Mononuclear cell (primary cell): ENCODE measurements around the gene GPC3. TPM values are rescaled to one million over a fixed set of nuclear protein-coding genes. Genes with fewer than 3 reads are reported as not detected.
"Not testable (repeated sequence)": the region's sequence is repeated elsewhere in the genome, so short reads cannot be mapped to it uniquely, and the experiment has no call there.

ENCODE experiments used
- H3K27me3 ChIP-seq: 2 replicates; pipeline ENCODE4 v1.6.0; 2011; ENCODE audit warnings: low read length, control low read depth; ENCODE audit not compliant: insufficient read depth
- H3K4me1 ChIP-seq: 2 replicates; pipeline ENCODE4 v1.5.1; 2011; ENCODE audit warnings: mild to moderate bottlenecking, low read length, control low read depth; ENCODE audit not compliant: insufficient read depth
- H3K4me3 ChIP-seq: 2 replicates; pipeline ENCODE4 v1.5.1; 2011; ENCODE audit warnings: mild to moderate bottlenecking, low read length, moderate library complexity
- H3K9me3 ChIP-seq: 2 replicates; pipeline ENCODE4 v1.5.1; 2011; ENCODE audit warnings: low read depth, mild to moderate bottlenecking, control low read depth, low read length
- total RNA-seq: library from RNA; depleted of rRNA; stranded (reverse); fragments of >200 nt; gene quantifications from one replicate; pipeline ENCODE4 v1.2.3, GENCODE V29; 2012

Gene GPC3
- total RNA-seq, 1 donor: 0.31 TPM

DNA sequence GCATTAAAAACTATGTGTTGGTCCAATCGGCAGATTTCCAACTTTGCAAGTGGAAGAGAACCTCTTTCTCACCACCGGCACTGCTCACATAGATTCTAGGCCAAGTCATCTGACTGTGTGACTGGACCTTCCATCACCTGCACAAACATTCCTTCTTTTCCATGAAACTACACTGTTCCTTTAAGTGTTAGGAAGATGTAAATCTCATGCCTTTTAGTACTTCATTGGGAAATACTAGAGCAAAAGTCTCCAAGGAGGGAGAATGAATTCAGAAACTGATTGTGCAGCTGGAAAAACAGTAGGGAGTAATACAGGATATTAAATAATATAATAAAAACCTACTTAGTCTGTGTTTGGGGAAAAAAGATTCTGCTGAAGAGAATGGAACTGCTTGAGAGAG, 238.2 kb downstream of the GPC3 start:
- Histone ChIP-seq H3K4me3 (no peak overlapping the region), H3K27me3 (no peaks in the 10 kb centered on the region), H3K4me1 (no peaks in the 10 kb centered on the region), H3K9me3 (no peaks in the 10 kb centered on the region)

DNA sequence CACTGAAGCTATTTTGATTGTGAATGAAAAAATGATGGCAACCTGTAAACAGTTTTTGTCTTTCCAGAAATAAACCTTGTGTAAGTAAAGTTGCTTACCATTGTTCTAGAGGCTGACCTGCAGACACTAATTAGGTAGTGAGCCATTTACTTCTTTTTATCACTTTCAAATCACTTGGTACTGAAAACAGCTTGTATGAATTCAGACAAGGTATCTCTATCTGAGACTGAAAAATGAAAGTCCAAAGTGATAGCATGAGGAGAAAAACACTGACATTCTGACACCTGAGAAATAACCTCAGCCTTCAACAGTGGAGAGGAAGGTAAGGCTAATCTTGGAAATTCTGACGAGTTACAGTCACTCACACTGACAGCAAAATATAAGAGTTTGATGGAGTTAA, 238.8 kb downstream of the GPC3 start:
- H3K27me3 ChIP-seq: no peaks in the 10 kb centered on the region
- no peaks in the 10 kb centered on the region for H3K4me1 ChIP-seq
- no peaks in the 10 kb centered on the region for H3K9me3 ChIP-seq
- H3K4me3 ChIP-seq: no peak overlapping the region

DNA sequence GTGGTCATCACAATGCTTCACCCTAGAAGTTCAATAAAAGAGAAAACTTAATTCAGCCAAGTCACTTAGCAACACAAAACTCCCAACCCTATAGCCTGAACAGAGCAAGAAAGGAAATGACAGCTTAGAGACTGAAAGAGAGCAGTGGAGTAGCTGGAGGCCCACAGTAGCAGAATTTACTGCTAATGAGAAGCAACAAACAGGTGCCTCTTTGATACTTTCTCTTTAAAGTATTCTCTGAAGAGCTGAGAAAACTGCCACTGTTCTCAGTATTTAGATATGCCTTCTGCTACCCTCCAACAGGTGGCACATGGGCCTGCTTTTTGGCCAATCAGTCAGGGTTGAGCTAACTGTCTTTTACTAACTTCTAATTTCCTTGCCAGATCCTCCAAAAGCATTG, 240.0 kb downstream of the GPC3 start:
- Histone ChIP-seq H3K4me1 (no peaks in the 10 kb centered on the region), H3K9me3 (no peaks in the 10 kb centered on the region), H3K4me3 (no peak overlapping the region)

DNA sequence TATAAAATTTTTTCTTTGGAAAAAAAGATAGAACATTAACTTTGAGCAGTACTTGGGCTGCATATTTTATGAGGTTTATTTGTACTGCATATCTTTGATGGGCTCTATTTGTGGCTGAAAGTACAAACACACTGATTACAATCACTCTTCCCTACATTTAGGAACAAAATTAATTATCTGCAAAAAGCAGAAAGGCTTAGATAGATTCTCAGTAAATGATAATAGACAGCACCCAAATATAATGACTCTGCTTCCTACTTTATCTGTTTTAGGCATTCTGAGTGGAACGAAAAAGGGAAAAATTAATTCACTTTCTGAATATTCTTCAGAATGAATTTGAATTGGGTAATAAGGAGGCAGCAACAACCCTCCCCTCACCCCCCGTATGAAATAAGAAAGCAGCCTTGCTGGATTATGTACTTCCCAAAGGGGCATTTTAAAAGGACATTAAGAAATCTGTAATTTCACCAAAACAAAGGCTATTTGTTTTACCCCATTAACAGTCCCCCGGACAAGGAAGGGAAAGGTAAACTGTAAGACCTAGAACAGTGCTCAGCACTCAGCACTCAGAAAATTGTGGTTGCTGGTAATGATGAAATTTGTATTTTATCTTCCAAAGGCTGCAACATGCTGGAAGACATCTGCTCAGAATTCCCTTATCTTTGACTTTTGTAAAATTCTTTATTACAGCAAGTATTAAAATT, 242.6 kb downstream of the GPC3 start:
- no peaks in the 10 kb centered on the region for H3K27me3 ChIP-seq
- no peaks in the 10 kb centered on the region for H3K9me3 ChIP-seq
- H3K4me3 ChIP-seq: no peak overlapping the region
- H3K4me1 ChIP-seq: no peaks in the 10 kb centered on the region

More for the DNA sequence above, 240.0 kb downstream of the GPC3 start:
- H3K27me3 ChIP-seq: no peaks in the 10 kb centered on the region

DNA sequence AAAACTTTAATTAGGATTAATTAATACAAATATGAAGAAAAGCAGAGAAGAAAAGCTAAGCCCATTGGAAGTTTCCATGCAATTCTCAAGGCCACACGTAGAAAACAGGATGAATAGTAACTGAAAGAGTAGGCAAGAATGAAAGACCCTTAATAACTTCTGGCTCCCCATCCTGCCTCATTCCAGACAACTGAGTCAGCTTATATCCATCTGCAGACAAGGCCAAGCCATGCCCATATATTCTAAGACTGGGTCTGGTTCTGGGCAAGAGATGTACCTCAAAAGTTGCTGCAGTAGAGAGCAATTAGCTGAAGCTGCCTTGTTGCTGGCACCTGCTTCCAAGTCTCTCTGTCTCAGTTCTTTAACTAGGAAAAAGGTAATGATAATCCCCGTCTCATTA, 244.1 kb downstream of the GPC3 start:
- no peaks in the 10 kb centered on the region for H3K9me3 ChIP-seq
- H3K27me3 ChIP-seq: no peaks in the 10 kb centered on the region
- no peaks in the 10 kb centered on the region for H3K4me1 ChIP-seq
- H3K4me3 ChIP-seq: no peak overlapping the region

DNA sequence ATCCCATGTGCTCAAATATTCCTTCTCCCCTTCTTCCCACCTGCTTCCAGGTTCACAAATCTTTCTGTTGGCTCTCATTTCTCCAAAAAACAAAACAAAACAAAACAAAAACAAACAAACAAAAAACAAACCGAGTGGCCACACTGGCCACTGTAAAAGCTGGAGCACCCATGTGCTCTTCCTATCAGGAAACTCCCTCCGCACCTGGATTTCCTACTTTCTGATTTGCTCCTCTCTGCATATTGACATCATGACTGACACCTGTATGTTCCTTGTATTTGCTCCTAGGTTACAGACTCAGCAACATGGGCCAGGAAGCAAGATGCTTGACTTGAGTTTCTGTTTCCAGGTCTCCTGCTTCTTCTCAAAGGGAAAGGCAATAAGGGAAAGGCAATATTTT, 258.8 kb downstream of the GPC3 start:
- Histone ChIP-seq H3K4me3 (no peak overlapping the region), H3K27me3 (no peaks in the 10 kb centered on the region), H3K9me3 (no peaks in the 10 kb centered on the region)

DNA sequence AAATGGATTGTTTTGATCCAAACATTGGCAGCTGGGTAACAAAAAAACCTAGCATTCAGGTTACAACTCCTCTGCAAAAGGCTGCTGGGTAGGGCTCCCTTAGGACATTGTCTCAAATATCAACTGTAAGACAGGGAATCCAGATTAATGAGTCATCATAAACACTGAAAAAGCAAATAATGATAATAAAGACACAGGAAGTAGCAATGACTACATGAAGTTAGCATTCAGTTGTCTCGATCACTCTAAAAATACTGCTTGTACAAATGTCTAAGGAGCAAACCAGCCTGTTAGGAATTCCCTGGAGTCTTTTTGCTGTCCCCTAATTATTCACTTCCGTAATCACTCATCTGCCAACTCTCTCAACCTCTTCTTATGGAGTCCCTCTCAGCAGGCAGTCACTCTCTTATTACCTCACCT, 259.2 kb downstream of the GPC3 start:
- H3K4me1 ChIP-seq: no peaks in the 10 kb centered on the region
- no peak overlapping the region for H3K4me3 ChIP-seq
- H3K27me3 ChIP-seq: no peaks in the 10 kb centered on the region
- no peaks in the 10 kb centered on the region for H3K9me3 ChIP-seq

More for the DNA sequence above, 258.8 kb downstream of the GPC3 start:
- H3K4me1 ChIP-seq: no peaks in the 10 kb centered on the region

DNA sequence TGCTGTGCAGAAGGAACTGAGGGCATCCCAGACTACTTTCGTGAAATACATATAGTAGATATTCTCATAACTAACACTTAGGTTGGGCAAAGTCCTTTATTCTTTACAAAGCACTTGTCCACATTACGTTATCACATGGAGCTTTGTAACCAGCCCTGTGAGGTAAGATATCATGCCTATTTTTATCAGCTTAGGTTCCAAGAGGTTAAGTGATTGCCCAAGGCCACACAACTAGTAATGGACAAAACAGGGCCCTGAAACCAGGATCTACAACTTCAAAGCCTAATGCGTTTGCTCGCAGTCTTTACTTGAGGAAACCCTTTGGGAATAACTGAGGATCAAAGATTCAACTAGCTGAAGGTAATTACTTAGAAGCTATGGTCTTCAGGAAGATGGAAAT, 261.5 kb downstream of the GPC3 start:
- no peaks in the 10 kb centered on the region for H3K27me3 ChIP-seq
- H3K4me3 ChIP-seq: no peak overlapping the region
- H3K9me3 ChIP-seq: no peaks in the 10 kb centered on the region
- no peaks in the 10 kb centered on the region for H3K4me1 ChIP-seq

DNA sequence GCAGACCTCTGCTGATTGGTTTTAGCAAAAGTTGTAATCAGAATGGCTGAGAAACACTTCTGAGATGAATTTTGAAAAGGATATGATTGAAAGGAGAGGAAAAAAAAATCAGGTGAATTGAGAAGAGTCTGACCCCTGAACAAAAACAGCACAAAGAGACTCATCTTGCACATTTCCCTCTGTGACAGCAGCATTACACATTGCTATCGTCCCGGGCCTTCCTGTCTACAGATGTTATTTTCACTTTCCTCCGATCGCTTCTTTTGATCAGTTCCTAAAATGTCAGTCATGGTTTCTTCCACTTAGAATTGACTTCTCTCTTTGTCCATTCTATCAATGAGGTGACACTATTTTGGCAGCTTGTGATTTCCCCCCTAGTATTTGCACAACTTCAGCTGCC, 262.6 kb downstream of the GPC3 start:
- Histone ChIP-seq H3K4me3 (no peak overlapping the region), H3K27me3 (no peaks in the 10 kb centered on the region), H3K9me3 (no peaks in the 10 kb centered on the region), H3K4me1 (no peaks in the 10 kb centered on the region)

DNA sequence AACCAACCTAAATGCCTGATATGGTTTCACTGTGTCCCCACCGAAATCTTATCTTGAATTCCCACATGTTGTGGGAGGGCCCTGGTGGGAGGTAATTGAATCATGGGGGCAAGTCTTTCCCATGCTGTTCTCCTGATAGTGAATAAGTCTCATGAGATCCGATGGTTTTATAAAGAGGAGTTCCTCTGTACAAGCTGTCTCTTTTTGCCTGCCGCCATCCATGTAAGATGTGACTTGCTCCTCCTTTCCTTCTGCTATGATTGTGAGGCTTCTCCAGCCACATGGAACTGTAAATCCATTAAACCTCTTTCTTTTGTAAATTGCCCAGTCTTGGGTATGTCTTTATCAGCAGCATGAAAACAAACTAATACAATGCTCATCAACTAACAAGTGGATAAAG, 265.1 kb downstream of the GPC3 start:
- not testable (repeated sequence) for H3K4me1 ChIP-seq, H3K4me3 ChIP-seq, H3K9me3 ChIP-seq, H3K27me3 ChIP-seq

DNA sequence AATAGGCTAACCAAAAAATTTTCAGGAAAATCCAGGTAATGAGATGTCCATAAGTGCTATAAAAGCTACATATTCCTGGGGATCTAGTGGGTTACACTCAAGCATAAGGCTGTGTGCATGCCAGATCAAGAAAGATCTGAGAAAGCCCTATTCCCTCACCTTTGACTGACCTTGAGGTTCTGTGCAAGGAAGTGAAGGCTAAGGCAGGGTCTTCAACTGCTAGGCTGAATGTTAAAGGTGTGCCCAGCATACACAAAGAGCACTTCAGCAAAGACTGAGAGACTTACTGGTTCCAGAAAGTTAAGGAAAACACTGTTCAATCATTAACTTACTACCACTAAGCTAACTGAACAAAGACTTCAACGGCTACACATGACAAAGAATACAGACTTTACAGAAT, 269.7 kb downstream of the GPC3 start:
- H3K9me3 ChIP-seq: no peaks in the 10 kb centered on the region
- H3K4me1 ChIP-seq: no peaks in the 10 kb centered on the region
- no peaks in the 10 kb centered on the region for H3K27me3 ChIP-seq

DNA sequence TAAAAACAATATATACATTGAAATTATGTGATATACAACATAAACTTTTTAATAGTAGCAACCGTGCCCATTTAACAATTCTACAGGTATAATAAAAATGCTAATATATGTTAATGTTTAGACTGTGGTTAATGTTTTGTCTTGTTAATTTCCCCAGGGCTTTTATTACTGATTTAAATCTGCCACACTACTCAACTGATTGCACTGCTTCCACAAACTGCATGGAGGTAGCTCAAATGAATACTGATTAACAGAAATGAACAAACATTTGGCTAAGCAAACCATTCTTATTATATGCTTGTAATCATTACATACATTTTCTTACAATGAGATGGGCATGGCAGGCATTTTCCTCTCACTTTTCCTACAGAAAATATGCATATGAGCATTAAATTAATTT, 275.9 kb downstream of the GPC3 start:
- Histone ChIP-seq H3K4me1 (no peaks in the 10 kb centered on the region), H3K27me3 (no peaks in the 10 kb centered on the region), H3K9me3 (no peaks in the 10 kb centered on the region), H3K4me3 (no peak overlapping the region)

More for the DNA sequence above, 269.7 kb downstream of the GPC3 start:
- H3K4me3 ChIP-seq: no peak overlapping the region

DNA sequence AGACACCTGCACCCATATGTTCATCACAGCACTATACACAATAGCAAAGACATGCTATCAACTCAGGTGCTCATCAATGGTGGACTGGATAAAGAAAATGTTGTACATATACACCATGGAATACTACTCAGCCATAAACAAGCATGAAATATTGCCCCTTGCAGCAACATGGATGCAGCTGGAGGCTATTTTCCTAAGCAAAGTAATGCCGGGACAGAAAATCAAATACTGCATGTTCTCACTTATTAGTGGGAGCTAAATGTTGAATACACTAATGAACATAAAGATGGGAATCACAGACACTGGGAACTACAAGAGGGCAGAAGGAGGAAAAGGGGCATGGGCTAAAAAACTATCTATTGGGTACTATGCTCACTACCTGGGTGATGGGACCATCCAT, 278.5 kb downstream of the GPC3 start:
- Histone ChIP-seq H3K4me1 (no peaks in the 10 kb centered on the region), H3K4me3 (no peak overlapping the region), H3K27me3 (no peaks in the 10 kb centered on the region), H3K9me3 (no peaks in the 10 kb centered on the region)

DNA sequence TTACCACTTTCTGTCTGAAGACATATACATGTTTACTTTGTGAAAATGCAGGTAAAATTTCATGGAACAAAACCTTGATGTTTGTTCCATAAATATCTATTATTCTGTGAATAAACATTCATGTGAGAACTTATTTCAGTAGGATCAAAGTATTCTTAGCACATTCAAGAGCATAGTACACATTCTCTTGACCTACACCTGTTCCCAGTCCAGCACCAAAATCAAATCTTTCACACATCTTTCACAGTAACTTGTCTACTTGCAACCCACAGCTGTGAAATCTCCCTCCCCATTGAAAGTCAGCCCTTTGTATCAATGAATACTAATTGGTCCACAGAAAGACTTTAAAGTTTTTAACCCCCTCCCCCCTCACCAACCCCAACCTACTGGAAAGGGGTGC, 283.2 kb downstream of the GPC3 start:
- Histone ChIP-seq H3K27me3 (no peaks in the 10 kb centered on the region), H3K4me3 (no peak overlapping the region), H3K9me3 (no peaks in the 10 kb centered on the region), H3K4me1 (no peaks in the 10 kb centered on the region)

DNA sequence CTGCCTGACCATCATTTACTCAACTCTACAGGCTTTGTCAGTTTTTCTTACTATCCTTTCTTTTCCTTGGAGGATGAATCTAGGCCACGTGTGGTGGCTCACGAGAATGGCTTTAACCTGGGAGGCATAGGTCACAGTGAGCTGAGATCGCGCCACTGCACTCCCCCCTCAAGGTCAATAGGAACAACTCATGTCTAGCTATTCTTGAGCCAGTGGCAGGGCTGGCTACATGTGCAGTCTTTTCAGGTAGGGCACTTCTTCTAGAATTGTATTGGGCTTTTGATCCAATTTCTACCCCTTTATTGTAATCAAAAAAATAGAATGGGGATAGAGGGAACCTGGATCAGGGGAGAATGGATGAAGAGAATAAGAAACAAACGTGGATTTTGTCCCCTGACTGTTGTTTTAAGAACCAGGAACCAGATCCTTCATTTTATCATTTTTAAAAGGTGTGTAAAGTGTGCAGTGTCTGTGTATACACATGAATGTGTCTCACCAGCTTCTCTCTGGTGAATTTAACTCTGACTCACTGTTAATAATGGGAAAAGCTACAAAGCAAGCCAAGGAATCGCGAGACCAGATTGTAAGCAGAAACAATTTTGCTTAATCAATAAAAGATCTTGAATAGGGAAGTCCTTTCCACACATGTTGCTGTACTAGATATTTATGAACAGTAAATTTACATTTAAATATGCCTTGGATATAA, 286.2 kb downstream of the GPC3 start:
- Histone ChIP-seq H3K9me3 (no peaks in the 10 kb centered on the region), H3K27me3 (no peaks in the 10 kb centered on the region), H3K4me3 (no peak overlapping the region), H3K4me1 (no peaks in the 10 kb centered on the region)

DNA sequence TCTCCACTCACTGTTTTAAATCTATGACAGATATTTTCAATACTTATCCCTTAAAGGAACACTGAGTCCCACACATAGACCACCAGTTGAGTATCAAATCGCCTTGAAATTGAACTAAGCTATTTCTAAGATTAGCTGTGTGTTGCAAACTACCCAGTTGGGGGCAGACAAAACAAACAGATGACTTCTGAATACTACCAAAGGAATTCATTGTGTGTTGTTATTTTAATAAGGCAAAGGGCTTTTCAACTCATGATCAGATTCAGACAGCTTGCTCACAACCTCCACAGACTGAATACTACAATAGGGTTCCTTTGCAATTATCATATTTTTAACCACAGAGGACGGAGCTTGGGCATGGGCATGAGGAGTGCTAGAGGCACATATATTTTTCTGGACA, 287.1 kb downstream of the GPC3 start:
- H3K27me3 ChIP-seq: no peaks in the 10 kb centered on the region
- H3K4me1 ChIP-seq: no peaks in the 10 kb centered on the region
- no peaks in the 10 kb centered on the region for H3K9me3 ChIP-seq

More for the DNA sequence above, 287.1 kb downstream of the GPC3 start:
- no peak overlapping the region for H3K4me3 ChIP-seq
